Measurements from ENCODE around the gene GTF2A1L. TPM values are rescaled to one million over a fixed set of nuclear protein-coding genes. Genes with fewer than 3 reads are reported as not detected.

The GTF2A1L gene
- total and polyA plus RNA-seq, 10 of the 15 experiments (the other 5 are each of a cell fraction or from before 2014, with no cell fraction given): not detected

GRCh38 chr2:48626047-48626446, 8.4 kb downstream of the GTF2A1L start (continued):
- TF ChIP-seq CUX1 (IDR thresholded peaks at IDR 0.05; ENCODE audit: insufficient replicate concordance, low read depth, low read length) (no peak), USF1 (IDR thresholded peaks at IDR 0.05; ENCODE audit: borderline replicate concordance, extremely low read length, insufficient read depth, low read depth, low read length) (no peak), TAF1 (IDR thresholded peaks at IDR 0.05; ENCODE audit: borderline replicate concordance, low read depth, low read length) (no peak), SMAD5 (IDR thresholded peaks at IDR 0.05; ENCODE audit: low read depth) (no peak), RUNX3 (IDR thresholded peaks at IDR 0.05; ENCODE audit: low read length) (no peak), RELA (IDR thresholded peaks at IDR 0.05; ENCODE audit: borderline replicate concordance, partially characterized antibody) (no peak), NFYA (IDR thresholded peaks at IDR 0.05; ENCODE audit: borderline replicate concordance, low read depth, low read length) (no peak)
